IMR-90 (cell line): ENCODE data around the gene LRRC2.

Experiments used
- POLR2A ChIP-seq: IDR thresholded peaks from 2 replicates; pipeline ENCODE4 v1.6.1; 2012; ENCODE audit warnings: mild to moderate bottlenecking, low read depth, low read length
- TF ChIP-seq, protein P1 (sequence below): conservative IDR thresholded peaks from 2 replicates; pipeline ENCODE4 v1.5.1; 2012; ENCODE audit warnings: mild to moderate bottlenecking, low read depth, low read length, improper control_type of control experiment

DNA sequence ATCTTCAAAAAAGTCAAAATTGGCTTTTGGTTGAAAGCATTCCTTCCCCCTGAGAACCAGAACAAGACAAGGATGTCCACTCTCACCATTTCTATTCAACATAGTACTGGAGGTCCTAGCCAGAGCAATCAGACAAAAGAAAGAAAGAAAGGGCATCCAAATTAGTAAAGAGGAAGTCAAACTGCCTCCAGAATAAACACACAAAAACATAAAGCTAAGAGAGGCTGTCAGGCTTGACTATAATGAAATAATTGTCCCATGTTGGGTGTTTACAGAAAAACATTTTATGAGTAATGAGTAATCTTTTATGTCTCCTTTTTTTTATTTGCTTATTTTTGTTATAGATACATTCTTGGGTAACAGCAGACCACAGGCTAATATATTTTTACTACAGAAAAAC lies 27.9 kb upstream of the LRRC2 start:
- TF ChIP-seq, protein P1, sequence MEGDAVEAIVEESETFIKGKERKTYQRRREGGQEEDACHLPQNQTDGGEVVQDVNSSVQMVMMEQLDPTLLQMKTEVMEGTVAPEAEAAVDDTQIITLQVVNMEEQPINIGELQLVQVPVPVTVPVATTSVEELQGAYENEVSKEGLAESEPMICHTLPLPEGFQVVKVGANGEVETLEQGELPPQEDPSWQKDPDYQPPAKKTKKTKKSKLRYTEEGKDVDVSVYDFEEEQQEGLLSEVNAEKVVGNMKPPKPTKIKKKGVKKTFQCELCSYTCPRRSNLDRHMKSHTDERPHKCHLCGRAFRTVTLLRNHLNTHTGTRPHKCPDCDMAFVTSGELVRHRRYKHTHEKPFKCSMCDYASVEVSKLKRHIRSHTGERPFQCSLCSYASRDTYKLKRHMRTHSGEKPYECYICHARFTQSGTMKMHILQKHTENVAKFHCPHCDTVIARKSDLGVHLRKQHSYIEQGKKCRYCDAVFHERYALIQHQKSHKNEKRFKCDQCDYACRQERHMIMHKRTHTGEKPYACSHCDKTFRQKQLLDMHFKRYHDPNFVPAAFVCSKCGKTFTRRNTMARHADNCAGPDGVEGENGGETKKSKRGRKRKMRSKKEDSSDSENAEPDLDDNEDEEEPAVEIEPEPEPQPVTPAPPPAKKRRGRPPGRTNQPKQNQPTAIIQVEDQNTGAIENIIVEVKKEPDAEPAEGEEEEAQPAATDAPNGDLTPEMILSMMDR, result no peak
- TF ChIP-seq POLR2A, result no peak
